Stimulated activated CD4-positive, alpha-beta T cell treated with anti-CD3 and anti-CD28 coated beads, Interleukin-2, amount 100 ng/mL, for 24 hours (primary cell): ENCODE results near the gene GLRA3.
"Not testable (repeated sequence)": the region's sequence is repeated elsewhere in the genome, so short reads cannot be mapped to it uniquely, and the experiment has no call there.

ENCODE experiments used
- DNase-seq, 2 donors: peaks; one replicate each; pipeline ENCODE4 v3.0.0-alpha.2; 2020

Gene GLRA3

DNA sequence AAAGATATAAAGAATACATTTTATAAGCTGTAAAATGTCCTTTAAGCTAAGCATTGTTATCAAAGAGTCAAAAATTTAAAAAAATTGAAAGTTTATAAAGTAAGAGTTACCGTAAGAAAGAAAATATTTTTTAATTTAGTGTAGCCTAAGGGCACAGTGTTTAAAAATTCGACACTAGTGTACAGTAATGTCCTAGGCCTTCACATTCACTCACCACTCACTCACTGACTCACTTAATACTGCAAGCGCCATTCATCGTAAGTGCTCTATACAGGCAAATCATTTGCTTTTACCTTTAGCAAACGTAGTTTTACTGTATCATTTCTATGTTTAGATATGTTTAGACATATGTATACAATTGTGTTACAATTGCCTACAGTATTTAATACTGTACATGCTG is 20.2 kb downstream of the GLRA3 start:
- DNase-seq = no peak

DNA sequence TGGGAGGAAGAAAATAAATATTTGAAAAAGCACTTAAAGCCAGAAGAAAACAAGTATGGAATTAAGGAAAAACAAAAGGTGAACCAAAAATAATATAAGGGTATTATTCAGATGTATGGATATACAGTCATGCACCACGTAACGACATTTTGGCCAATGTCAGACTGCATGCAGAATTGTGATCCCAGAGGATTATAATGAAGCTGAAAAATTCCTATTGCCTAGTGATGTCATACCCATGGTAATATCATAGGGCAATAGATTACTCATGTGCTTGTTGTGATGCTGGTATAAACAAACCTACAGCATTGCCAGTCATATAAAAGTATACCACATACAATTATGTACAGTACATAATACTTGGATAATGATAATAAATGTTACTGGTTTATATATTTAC is 20.9 kb downstream of the GLRA3 start:
- no peak for DNase-seq

DNA sequence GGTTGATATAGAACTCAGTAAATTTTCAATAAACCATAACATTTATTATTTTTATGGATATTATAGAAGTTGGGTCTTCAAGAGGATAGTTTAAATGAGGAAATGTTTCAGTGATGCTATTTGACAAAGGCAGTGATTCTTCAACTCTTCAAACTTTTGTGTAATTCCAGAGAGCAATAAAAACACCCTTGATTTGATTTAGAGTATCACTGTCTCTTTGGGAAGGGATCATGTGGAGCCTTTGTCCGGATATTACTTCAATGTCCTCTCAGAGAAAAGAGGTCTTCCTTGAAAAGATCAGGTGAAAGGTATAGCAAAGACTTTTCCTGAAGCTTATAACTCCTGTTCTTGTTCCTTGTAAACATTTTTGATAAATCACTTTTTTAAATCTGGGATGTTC is 23.3 kb downstream of the GLRA3 start:
- DNase-seq = no peak

DNA sequence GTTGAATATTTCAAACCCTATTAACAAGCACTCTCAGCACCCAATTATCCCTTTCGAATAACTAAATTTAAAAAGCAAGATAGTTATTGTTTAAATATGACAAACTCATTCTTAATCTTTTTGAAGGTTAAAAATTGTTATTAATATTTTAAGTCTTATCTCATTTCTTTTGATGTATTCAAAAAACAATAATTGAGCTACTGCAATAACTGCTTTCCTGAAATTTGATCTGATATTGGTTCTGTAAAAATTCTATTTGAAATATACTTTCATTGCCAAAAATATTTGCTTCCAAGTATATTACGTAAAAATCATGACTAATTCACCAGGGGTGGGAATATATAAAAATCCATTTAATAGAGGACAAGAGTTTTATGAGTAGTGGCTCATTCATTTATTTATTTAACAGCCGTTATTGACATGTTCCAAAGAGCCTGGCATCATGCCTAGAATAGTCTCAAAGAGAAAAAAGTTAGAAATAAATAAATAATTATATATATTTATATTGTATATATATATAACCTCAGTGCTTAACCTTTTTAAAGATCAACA is 34.4 kb downstream of the GLRA3 start:
- no peak for DNase-seq

DNA sequence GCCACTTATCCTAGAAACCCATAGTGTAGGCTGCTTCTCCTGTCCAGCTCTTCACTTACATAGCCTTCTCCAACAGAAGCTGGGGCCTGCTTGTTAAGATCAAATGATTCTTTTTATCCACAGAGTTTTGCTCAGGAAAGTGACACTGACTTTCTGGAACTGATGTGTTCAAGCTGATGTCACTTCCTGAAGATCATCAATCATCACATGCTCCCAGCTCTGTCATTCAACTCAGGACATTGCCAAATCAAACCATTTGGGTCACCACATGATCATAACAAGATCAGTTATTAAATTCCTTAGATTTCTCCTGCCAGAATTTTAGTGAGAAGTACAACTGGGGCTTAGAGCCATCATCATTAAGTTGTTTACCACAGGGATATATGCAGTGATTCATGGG is 39.4 kb downstream of the GLRA3 start:
- DNase-seq = no peak

DNA sequence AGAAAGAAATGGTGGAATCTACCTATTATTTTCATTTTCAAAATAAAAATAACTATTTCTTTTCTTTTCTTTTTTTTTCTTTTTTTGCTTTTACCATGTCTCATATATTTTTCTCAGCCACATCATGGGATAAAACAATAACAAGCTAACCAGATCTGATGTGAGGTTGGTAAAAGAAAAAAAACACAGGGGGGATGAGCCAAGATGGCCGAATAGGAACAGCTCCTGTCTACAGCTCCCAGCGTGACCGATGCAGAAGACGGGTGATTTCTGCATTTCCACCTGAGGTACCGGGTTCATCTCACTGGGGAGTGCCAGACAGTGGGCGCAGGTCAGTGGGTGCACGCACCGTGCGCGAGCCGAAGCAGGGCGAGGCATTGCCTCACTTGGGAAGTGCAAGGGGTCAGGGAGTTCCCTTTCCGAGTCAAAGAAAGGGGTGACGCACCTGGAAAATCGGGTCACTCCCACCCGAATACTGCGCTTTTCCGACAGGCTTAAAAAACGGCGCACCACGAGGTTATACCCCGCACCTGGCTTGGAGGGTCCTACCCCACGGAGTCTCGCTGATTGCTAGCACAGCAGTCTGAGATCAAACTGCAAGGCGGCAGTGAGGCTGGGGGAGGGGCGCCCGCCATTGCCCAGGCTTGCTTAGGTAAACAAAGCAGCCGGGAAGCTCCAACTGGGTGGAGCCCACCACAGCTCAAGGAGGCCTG is 50.6 kb downstream of the GLRA3 start:
- DNase-seq = not testable (repeated sequence)

GRCh38 chr4:174775366-174775765 is 53.7 kb downstream of the GLRA3 start:
- DNase-seq = no peak

DNA sequence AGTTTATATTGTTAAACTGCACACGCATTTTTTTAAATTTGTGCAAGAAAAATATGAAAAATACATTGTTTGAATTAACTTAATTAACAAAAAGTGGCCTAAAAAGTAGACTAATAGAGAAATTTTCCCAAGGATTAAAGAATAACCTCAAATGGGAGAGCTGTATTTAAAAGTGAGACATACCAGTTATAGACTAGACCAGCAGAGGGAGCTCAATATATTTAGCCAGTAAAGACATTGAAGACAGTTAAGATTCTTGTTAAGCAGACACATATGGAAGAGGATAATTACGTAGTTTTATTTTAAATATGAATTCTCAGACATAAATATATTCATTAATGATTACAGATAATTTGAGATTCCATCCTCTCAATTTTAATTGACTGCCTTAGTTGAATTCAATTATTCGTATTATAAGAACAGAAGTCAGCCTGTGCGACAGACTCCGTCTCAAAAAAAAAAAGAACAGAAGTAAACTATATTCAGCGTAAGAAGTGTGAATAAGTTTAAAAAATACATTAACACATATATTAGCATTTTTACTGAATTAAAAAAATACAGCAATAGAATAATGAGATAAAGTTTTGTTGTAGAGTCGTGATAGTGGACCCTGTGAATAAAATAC is 64.8 kb downstream of the GLRA3 start:
- DNase-seq = no peak

- DNase-seq = no peak
These were observed 65.5 kb downstream of the GLRA3 start for GRCh38 chr4:174763454-174764104.

- no peak for DNase-seq
These were observed 67.6 kb downstream of the GLRA3 start for GRCh38 chr4:174761451-174761850.

DNA sequence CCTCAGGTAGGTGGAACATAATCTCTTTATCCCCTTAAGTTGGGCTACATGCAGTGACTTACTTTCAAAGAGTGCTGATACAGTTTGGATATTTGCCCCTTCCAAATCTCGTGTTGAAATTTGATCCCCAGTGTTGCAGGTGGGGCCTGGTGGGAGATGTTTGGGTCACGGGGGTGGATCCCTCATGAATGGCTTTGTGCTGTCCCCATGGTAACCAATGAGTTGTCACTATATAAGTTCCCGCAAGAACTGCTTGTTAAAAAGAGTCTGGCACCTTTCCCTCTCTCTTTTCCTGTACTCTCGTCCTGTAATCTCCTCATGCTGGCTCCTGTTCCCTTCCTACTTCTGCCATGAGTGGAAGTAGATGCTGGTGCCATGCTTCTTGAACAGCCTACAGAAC is 71.3 kb downstream of the GLRA3 start:
- DNase-seq = no peak

DNA sequence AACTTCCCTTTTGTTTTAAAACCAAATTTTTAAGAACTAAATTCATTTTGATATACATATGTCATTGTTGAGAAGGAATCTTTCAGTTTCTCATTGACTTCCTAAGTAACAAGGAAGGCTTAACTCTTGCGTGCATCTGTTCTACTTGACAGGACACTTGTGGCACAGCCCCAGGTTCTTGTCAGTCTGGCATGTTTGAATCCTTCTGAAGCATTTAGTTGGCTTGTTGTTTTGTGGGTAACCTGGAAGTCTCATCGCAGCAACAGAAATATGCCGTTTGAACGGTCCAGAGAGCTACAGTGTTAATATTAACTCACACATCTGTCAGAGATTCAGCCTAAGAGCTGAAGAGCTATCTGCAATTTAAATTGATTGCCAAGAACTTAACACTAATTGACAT is 76.0 kb downstream of the GLRA3 start:
- DNase-seq = no peak

DNA sequence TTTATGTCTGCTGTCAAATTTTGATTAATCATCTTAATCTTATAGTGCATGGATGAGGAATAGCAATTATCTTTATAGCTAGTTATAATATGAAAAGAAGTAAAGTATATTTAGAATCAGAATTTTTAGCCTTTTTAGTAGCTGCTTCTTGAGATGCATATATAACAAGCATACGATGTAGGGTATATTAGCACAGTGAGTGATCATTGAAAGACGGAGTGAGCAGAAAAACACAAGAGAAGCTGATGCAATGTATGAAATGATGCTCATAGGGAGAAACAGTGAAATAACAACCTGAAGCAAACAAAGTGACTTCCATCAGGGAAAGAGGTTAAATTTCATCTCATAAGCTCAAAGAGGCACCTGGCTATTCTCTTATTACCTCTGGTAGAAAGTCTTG is 77.0 kb downstream of the GLRA3 start:
- no peak for DNase-seq

- DNase-seq = no peak
These were observed 80.0 kb downstream of the GLRA3 start for GRCh38 chr4:174749091-174749490.

GRCh38 chr4:174746710-174747109 is 82.3 kb downstream of the GLRA3 start:
- DNase-seq = no peak

- no peak for DNase-seq
These were observed 86.5 kb downstream of the GLRA3 start for GRCh38 chr4:174742561-174742960.

- no peak for DNase-seq
These were observed 89.5 kb downstream of the GLRA3 start for GRCh38 chr4:174739576-174739975.

GRCh38 chr4:174734181-174734580 is 94.9 kb downstream of the GLRA3 start:
- no peak for DNase-seq

DNA sequence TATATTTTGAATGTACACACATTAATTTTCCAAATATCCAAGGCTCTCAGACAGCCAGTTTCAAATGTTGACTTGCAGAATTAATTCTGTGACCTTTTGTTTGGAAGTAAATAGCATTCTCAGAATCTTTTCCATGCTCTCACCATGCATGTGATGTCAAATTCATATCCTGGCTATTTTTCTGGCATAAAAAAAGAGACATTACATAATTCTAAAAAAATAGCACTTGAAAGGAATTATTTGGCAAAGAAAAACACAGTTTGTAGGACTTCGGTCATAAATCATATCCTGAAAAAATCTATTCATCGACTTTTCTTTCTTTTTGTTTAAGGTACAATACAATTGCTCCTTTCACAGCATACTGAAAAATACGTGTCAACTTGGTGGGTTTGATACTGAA is 111.2 kb downstream of the GLRA3 start:
- DNase-seq = no peak

- DNase-seq = no peak
These were observed 111.9 kb downstream of the GLRA3 start for GRCh38 chr4:174716986-174717770.

- DNase-seq = peak in 1 of 2 donors; percentile 8
These were observed 114.4 kb downstream of the GLRA3 start for GRCh38 chr4:174714393-174715211.

DNA sequence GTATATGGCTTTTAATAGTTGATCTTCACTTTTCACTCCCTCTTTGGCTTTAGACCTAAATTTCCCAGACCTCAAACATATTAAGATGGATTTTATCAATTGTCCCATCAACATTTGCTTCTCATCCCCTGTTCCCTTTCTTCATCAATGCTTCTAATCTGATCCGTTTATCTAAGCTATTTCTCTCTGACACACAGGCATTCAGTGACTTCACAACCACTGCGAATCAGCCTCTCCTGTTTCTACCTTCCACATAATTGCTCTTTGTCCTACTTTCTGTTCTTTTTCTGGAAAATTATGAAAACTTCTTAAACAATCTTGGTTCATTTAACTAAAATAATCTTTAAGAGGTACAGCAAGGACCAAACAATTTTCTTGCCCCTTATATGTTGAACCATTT is 115.2 kb downstream of the GLRA3 start:
- DNase-seq = no peak
